ENCODE results near the gene ALKBH5. TPM values are rescaled to one million over a fixed set of nuclear protein-coding genes. Genes with fewer than 3 reads are reported as not detected.
A peak's percentile ranks its signal among the peaks of the same experiment; 100 is the strongest.

Gene ALKBH5
- total RNA-seq, 6 experiments from 2014 or later, result 57.5 to 71.8 (median 66.1) TPM

DNA sequence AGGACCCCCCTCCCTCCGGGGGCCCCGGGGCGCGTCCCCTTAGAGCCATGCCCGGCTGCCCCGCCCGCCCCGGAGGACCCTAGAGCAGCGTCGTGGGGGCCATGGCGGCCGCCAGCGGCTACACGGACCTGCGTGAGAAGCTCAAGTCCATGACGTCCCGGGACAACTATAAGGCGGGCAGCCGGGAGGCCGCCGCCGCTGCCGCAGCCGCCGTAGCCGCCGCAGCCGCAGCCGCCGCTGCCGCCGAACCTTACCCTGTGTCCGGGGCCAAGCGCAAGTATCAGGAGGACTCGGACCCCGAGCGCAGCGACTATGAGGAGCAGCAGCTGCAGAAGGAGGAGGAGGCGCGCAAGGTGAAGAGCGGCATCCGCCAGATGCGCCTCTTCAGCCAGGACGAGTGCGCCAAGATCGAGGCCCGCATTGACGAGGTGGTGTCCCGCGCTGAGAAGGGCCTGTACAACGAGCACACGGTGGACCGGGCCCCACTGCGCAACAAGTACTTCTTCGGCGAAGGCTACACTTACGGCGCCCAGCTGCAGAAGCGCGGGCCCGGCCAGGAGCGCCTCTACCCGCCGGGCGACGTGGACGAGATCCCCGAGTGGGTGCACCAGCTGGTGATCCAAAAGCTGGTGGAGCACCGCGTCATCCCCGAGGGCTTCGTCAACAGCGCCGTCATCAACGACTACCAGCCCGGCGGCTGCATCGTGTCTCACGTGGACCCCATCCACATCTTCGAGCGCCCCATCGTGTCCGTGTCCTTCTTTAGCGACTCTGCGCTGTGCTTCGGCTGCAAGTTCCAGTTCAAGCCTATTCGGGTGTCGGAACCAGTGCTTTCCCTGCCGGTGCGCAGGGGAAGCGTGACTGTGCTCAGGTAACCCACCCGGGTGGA lies 759 bp downstream of the ALKBH5 start:
- 0% methylated on average over 3 of the region's 92 CpGs for WGBS (ENCODE audit: insufficient coverage, low coverage, low lambda C conversion rate, missing lambda C conversion rate)
- intact Hi-C loops (cut with DNase I), result no loop called here
- peaks cover 0 to 46% (median 22%) of the 10 kb centered on the region in 4 donors for H3K4me1 ChIP-seq

DNA sequence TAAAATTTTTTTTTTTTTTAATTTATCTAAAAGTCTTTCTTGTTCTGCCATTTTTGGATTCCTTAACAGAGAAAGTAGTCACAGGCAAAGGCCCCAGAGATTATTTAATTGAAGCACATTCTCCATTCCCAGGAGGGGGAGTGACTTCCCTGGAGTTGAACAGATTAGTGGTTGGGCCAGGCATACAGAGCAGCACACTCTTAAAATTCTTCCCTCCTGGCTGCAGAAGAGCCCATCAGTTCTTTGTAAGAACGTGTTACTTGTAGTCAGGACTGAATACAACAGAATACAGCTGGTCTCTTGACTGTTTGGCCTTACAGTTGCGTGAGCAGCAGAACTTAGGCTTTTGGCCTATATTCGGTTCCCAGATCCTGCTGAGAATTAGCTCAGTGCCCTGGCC lies 1.8 kb downstream of the ALKBH5 start:
- H3K36me3 ChIP-seq, result no peaks in the 10 kb centered on the region
- DNase-seq (no peak), ATAC-seq (no peak)
- H3K4me1 ChIP-seq, result peaks cover 0 to 56% (median 26%) of the 10 kb centered on the region in 4 donors
- no peaks in the 10 kb centered on the region for H3K27me3 ChIP-seq
- WGBS (ENCODE audit: insufficient coverage, low coverage, low lambda C conversion rate, missing lambda C conversion rate), result 0% methylated on average over 3 of the region's 3 CpGs
- TF ChIP-seq, protein P1, sequence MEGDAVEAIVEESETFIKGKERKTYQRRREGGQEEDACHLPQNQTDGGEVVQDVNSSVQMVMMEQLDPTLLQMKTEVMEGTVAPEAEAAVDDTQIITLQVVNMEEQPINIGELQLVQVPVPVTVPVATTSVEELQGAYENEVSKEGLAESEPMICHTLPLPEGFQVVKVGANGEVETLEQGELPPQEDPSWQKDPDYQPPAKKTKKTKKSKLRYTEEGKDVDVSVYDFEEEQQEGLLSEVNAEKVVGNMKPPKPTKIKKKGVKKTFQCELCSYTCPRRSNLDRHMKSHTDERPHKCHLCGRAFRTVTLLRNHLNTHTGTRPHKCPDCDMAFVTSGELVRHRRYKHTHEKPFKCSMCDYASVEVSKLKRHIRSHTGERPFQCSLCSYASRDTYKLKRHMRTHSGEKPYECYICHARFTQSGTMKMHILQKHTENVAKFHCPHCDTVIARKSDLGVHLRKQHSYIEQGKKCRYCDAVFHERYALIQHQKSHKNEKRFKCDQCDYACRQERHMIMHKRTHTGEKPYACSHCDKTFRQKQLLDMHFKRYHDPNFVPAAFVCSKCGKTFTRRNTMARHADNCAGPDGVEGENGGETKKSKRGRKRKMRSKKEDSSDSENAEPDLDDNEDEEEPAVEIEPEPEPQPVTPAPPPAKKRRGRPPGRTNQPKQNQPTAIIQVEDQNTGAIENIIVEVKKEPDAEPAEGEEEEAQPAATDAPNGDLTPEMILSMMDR (IDR thresholded peaks at IDR 0.05), result no peak
- no peak for TF ChIP-seq POLR2A (IDR thresholded peaks at IDR 0.05)
- peak overlapping the region in 2 of 3 donors; percentile 7 to 98 for H3K27ac ChIP-seq
- intact Hi-C loops (cut with DNase I), result no loop called here
- H3K4me3 ChIP-seq, result peak overlapping the region; percentile 86 to 90 (median 88)
- no peaks in the 10 kb centered on the region for H3K9me3 ChIP-seq

More for the DNA sequence above, 759 bp downstream of the ALKBH5 start:
- ATAC-seq, result peak in 2 of 4 donors; percentile 0 to 6
- peak overlapping the region; percentile 86 to 90 (median 88) for H3K4me3 ChIP-seq
- H3K36me3 ChIP-seq, result no peaks in the 10 kb centered on the region
- no peaks in the 10 kb centered on the region for H3K27me3 ChIP-seq
- peak; percentile 61 to 69 (median 61) for DNase-seq
- H3K27ac ChIP-seq, result peak overlapping the region; percentile 96 to 99 (median 98)
- no peaks in the 10 kb centered on the region for H3K9me3 ChIP-seq
- TF ChIP-seq, protein P1 (IDR thresholded peaks at IDR 0.05), result no peak
- no peak for TF ChIP-seq POLR2A (IDR thresholded peaks at IDR 0.05)

DNA sequence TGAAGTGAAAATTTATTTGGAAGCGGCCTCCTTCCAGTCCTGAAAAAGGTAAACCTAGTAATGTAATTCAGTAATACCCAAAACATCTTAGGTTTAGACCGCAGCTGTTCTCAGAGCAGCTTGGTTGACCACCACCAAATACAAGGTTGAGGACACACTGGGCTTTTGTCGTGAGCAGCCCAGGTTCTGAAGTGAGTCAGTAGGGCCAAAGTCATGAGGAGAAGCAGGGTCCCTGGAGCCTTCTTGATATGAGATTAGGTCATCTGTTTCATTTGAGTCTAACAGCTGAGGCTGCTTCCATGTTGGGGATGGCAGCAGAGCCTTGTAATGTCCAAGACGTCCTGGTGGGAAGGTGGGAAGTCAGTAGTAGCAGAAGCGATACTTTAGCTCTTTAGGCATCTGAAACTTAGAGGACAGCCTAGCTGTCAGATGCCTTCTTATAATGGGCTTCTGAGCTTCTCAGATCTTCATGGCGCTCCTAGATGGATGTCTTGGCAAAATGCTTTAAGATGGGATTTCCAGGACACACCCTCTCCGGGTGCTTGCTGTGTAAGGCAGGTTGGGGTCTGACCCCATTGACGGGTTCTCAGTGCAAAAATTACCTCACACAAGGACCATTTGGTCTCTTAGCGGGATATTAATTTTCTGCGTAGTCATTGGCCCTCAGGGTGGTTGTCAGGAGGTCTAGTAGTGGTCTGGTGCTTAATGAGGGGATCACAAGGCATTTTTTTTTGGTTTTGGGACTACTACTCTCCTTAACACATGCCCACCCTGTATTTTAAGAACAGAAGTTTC lies 2.4 kb downstream of the ALKBH5 start:
- Histone ChIP-seq H3K27ac (peak overlapping the region in 1 of 3 donors; percentile 7), H3K4me1 (peaks cover 0 to 62% (median 29%) of the 10 kb centered on the region in 4 donors), H3K4me3 (peak overlapping the region; percentile 86 to 90 (median 88)), H3K36me3 (no peaks in the 10 kb centered on the region), H3K27me3 (no peaks in the 10 kb centered on the region), H3K9me3 (no peaks in the 10 kb centered on the region)
- DNase-seq (no peak), ATAC-seq (no peak)
- intact Hi-C loops (cut with DNase I), result no loop called here
- TF ChIP-seq, protein P1 (IDR thresholded peaks at IDR 0.05), result no peak
- TF ChIP-seq POLR2A (IDR thresholded peaks at IDR 0.05), result no peak
- 39% methylated on average over 6 of the region's 10 CpGs for WGBS (ENCODE audit: insufficient coverage, low coverage, low lambda C conversion rate, missing lambda C conversion rate)

DNA sequence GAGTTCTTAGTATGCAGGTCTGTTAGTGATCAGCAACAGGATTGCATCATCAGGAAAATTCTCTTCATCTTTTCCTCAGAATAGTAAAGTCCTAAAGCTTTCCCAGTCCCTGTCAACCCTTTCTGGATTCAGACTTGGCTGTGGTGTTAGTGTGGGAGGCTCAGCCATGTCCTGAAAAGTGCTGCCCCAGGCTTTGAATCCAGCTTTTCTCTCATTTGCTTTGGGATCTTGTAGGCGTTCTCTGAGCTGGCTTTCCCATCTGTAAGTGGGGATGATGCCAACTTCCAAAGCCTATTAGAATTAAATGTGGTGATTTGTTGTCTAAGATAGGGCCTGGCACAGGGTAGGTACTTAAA lies 3.0 kb downstream of the ALKBH5 start:
- no peak for ATAC-seq
- Histone ChIP-seq H3K4me1 (peaks cover 0 to 66% (median 31%) of the 10 kb centered on the region in 4 donors), H3K27me3 (no peaks in the 10 kb centered on the region), H3K36me3 (no peaks in the 10 kb centered on the region), H3K27ac (peak overlapping the region in 1 of 3 donors; percentile 22), H3K4me3 (peak overlapping the region; percentile 86 to 90 (median 88)), H3K9me3 (no peaks in the 10 kb centered on the region)
- WGBS (ENCODE audit: insufficient coverage, low coverage, low lambda C conversion rate, missing lambda C conversion rate), result 15% methylated on average over 1 of the region's 1 CpG
- intact Hi-C loops (cut with DNase I), result no loop called here
- TF ChIP-seq, protein P1 (IDR thresholded peaks at IDR 0.05), result no peak
- TF ChIP-seq POLR2A (IDR thresholded peaks at IDR 0.05), result no peak
- no peak for DNase-seq
